AG04450 (cell line): ENCODE measurements around the gene ZIC4. TPM values are rescaled to one million over a fixed set of nuclear protein-coding genes. Genes with fewer than 3 reads are reported as not detected.

ENCODE experiments used
- CTCF ChIA-PET: fragments of 300-600, 350-600 bp; formaldehyde crosslinking; extraction: SDS; loops from one replicate; lab custom pipeline; 2022; ENCODE audit warnings: antibody characterized with exemption, inconsistent platforms; lab: Charles Lee
- POLR2A ChIA-PET: fragments of 350-600 bp; formaldehyde crosslinking; extraction: SDS; loops from one replicate; lab custom pipeline; 2021; ENCODE audit warnings: antibody characterized with exemption, inconsistent platforms; lab: Yijun Ruan, JAX
- DNase-seq: peaks from one replicate; pipeline ENCODE4 v3.0.0-alpha.2; 2011; ENCODE audit warnings: low read depth, low spot score
- H3K27ac ChIP-seq: one replicate; pipeline ENCODE4 v1.5.1; 2012; ENCODE audit warnings: low read depth, low read length, control low read depth
- H3K27me3 ChIP-seq: one replicate; pipeline ENCODE4 v1.6.0; 2012; ENCODE audit warnings: low read length; ENCODE audit not compliant: control insufficient read depth, insufficient read depth
- H3K4me3 ChIP-seq: 2 replicates; pipeline ENCODE4 v1.5.1; 2011; ENCODE audit warnings: mild to moderate bottlenecking, low read depth, low read length, control low read depth
- H3K9me3 ChIP-seq: 2 replicates; pipeline ENCODE4 v1.5.1; 2012; ENCODE audit warnings: low read length; ENCODE audit not compliant: control insufficient read depth, insufficient read depth
- CTCF ChIP-seq: IDR thresholded peaks from 2 replicates; pipeline ENCODE4 v1.5.1; 2011; ENCODE audit warnings: low read depth, low read length, control low read depth, inconsistent platforms
- polyA plus RNA-seq: library from polyadenylated mRNA; depleted of rRNA; stranded (reverse); fragments of >200 nt; gene quantifications from 2 replicates; pipeline ENCODE4 v1.2.3, GENCODE V29; 2011

The ZIC4 gene
- polyA plus RNA-seq, 1 experiment = not detected

- ChIA-PET POLR2A (no interaction called here), CTCF (no interaction called here)
- H3K9me3 ChIP-seq = peaks cover 20% of the 10 kb centered on the region
- no peak for DNase-seq
- peaks cover 97% of the 10 kb centered on the region for H3K27me3 ChIP-seq
- no peak overlapping the region for H3K27ac ChIP-seq
- TF ChIP-seq CTCF = no peak
- H3K4me3 ChIP-seq = no peak overlapping the region
These were observed 17.4 kb downstream of the ZIC4 start for GRCh38 chr3:147388700-147389580.

- ChIA-PET CTCF (no interaction called here), POLR2A (no interaction called here)
- no peak for DNase-seq
- Histone ChIP-seq H3K27ac (no peak overlapping the region), H3K27me3 (peaks cover 98% of the 10 kb centered on the region), H3K4me3 (no peak overlapping the region), H3K9me3 (peaks cover 15% of the 10 kb centered on the region)
- TF ChIP-seq CTCF = no peak
These were observed 18.3 kb downstream of the ZIC4 start for GRCh38 chr3:147387885-147388699.

GRCh38 chr3:147387291-147387884 lies 19.0 kb downstream of the ZIC4 start:
- ChIA-PET POLR2A (no interaction called here), CTCF (no interaction called here)
- TF ChIP-seq CTCF = no peak
- H3K4me3 ChIP-seq = no peak overlapping the region
- H3K9me3 ChIP-seq = peaks cover 12% of the 10 kb centered on the region
- no peak for DNase-seq
- no peak overlapping the region for H3K27ac ChIP-seq
- H3K27me3 ChIP-seq = peaks cover 98% of the 10 kb centered on the region

GRCh38 chr3:147385059-147386012 lies 21.0 kb downstream of the ZIC4 start:
- DNase-seq = no peak
- no peak for TF ChIP-seq CTCF
- POLR2A ChIA-PET = no interaction called here
- Histone ChIP-seq H3K4me3 (no peak overlapping the region), H3K9me3 (peaks cover 9% of the 10 kb centered on the region; the same call in 1 of the 2 replicates), H3K27me3 (peaks cover 95% of the 10 kb centered on the region), H3K27ac (no peak overlapping the region)
- CTCF ChIA-PET = interaction anchor here (1.0 kb wide), 1 partner anchor 13 kb away, joined by 3 read pairs; no protein-coding TSS in a partner anchor
